RWPE1 (cell line): ENCODE measurements around the gene IRX4.

ENCODE experiments used
- CTCF ChIA-PET: fragments of 350-600 bp; sonication (Branson Sonifier 250); formaldehyde crosslinking; extraction: SDS; loops from one replicate; lab custom pipeline; 2021; lab: Yijun Ruan, JAX
- POLR2A ChIA-PET: fragments of 400-600 bp; formaldehyde crosslinking; extraction: SDS; loops from one replicate; lab custom pipeline; 2020; ENCODE audit warnings: antibody characterized with exemption; ENCODE audit not compliant: low non-redundant PET; lab: Yijun Ruan, JAX
- DNase-seq: peaks from one replicate; pipeline ENCODE4 v3.0.0; 2012; ENCODE audit warnings: low spot score
- H3K27ac ChIP-seq: fragments of 450-650 bp; 2 replicates; pipeline ENCODE4 v1.5.1; 2017
- CTCF ChIP-seq: fragments of 450-650 bp; conservative IDR thresholded peaks from 2 replicates; pipeline ENCODE4 v1.5.1; 2017; ENCODE audit warnings: low read depth, mild to moderate bottlenecking

Gene IRX4

GRCh38 chr5:1835431-1835830 is 47.3 kb downstream of the IRX4 start:
- POLR2A ChIA-PET: no interaction called here
- no peak for TF ChIP-seq CTCF
- H3K27ac ChIP-seq: no peak overlapping the region
- CTCF ChIA-PET: no interaction called here
- no peak for DNase-seq

- no peak for DNase-seq
- no peak for TF ChIP-seq CTCF
- POLR2A ChIA-PET: no interaction called here
- H3K27ac ChIP-seq: no peak overlapping the region
- CTCF ChIA-PET: interaction anchor here (0.7 kb wide), 1 partner anchor 1234 kb away, joined by 3 read pairs; no protein-coding TSS in a partner anchor
These were observed 47.9 kb downstream of the IRX4 start for GRCh38 chr5:1834721-1835429.

GRCh38 chr5:1834022-1834551 is 48.6 kb downstream of the IRX4 start:
- no peak for DNase-seq
- ChIA-PET POLR2A (no interaction called here), CTCF (interaction anchor here (0.7 kb wide), 1 partner anchor 1234 kb away, joined by 3 read pairs; no protein-coding TSS in a partner anchor)
- H3K27ac ChIP-seq: no peak overlapping the region
- no peak for TF ChIP-seq CTCF

GRCh38 chr5:1833264-1834021 is 49.3 kb downstream of the IRX4 start:
- POLR2A ChIA-PET: no interaction called here

GRCh38 chr5:1832511-1833250 is 50.0 kb downstream of the IRX4 start:
- POLR2A ChIA-PET: no interaction called here
- no peak overlapping the region for H3K27ac ChIP-seq
- CTCF ChIA-PET: no interaction called here
- no peak for TF ChIP-seq CTCF
- no peak for DNase-seq

More at GRCh38 chr5:1833264-1834021, 49.3 kb downstream of the IRX4 start:
- CTCF ChIA-PET: no interaction called here
- H3K27ac ChIP-seq: no peak overlapping the region
- no peak for TF ChIP-seq CTCF
- DNase-seq: no peak
